GM19099 (cell line): Measurements from ENCODE around the gene FAM120A.

Experiments
- POLR2A ChIP-seq: IDR thresholded peaks from 3 replicates; pipeline ENCODE4 v1.6.1; 2011; ENCODE audit warnings: low read depth; ENCODE audit not compliant: insufficient read length; ENCODE audit errors: extremely low read depth

FAM120A gene

DNA sequence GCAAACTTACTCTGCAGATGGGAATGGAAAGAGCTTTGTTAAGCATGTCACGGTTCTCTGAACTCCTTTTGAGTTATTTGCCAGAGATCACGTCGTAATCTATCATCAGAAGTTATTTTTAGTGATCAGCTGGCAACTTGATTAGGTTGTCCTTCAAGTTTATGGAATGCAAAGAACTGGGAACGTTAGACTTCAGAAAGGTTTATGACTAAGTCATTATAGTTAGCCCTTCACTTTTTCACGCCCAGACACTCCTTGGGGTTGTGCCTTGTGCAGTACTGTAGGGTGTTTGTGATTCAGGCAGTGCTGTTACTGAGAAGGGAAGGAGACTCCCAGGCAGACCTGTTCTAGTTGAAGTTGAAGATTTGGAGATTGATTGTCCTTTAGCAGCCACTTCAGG lies 98.1 kb downstream of the FAM120A start:
- TF ChIP-seq POLR2A: no peak

DNA sequence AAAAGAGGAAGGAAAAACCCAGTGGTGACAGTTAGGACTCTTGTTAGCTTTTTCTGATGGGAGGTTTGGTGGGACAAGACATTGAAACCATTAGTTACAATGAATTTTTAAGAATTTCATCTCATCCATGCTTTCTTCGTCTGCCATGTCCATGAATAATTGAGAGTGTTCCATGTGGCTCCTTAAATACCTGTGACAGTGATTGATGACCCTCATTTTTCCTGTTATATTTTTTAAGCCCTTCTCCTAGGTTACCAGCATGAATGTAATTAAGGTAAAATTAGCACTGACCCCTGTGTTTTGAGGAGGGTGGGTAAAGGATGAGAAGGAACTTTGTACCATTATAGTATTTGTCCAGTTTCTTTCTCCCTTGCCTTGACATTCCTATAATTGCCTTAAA lies 101.4 kb downstream of the FAM120A start:
- TF ChIP-seq POLR2A: no peak

DNA sequence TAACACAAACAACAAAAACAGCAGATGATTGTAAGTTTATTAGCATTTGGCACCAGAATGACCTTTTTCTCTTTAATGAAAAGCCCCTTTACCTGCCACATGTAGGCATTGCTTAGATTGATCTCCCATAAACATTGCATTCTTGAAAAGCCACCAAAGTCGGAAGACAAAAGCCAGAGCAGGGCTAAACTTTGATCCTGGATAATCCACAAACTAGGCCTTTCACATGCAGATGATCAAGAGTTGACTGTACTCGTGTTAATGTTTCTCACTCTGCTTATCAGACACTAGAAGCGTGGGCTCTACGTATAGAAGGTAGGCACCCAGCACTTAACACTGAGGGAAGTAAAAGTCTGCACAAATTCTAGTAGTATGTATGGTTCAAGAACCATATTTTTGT lies 103.9 kb downstream of the FAM120A start:
- TF ChIP-seq POLR2A: no peak

DNA sequence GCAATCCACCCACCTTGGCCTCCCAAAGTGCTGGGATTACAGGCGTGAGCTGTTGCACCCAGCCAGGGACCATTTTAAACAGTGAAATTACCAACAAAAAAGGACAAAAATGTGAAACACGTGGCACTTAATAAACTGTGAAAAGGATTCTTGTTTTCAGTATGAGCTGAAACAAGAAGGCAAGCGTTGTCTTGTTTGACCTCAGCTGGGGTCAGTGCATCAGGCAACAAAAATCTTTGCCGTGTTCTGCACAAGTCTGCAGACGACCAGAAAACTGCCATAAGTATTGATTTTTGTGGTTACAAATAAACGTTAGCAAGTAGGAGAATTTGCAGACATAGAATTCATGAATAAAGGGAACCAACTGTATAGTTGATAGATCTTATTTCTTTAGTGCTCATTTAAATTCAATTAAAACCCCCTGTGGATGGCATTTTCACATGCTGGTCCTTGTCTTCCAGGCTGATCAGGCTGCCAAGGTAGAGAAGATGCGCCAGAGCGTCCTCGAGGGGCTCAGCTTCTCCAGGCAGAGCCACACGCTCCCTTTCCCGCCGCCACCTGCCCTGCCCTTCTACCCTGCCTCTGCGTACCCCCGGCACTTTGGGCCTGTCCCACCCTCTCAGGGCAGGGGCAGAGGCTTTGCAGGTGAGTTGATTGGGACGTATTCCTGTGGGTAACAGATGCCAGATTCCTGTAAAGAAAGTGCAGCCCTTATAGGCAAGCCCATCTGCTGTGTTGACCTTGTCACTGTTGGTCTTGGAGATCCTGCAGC lies 106.1 kb downstream of the FAM120A start:
- TF ChIP-seq POLR2A: no peak

DNA sequence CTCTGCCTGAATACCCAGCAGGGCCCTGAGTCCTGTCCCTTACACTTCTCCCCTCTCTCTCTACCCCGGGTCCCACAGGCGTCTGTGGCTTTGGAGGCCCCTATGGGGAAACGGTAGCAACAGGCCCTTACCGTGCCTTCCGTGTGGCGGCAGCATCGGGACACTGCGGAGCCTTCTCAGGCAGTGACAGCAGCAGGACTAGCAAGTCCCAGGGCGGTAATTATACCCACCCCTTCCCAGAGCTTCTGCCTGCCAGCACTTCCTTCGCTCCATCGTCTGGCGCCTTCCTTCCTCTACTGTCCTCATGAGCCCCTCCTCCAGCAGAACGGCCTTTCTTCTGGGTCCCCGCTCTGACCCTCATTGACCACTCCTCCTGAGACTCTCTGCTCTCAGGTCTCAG lies 107.0 kb downstream of the FAM120A start:
- no peak for TF ChIP-seq POLR2A

DNA sequence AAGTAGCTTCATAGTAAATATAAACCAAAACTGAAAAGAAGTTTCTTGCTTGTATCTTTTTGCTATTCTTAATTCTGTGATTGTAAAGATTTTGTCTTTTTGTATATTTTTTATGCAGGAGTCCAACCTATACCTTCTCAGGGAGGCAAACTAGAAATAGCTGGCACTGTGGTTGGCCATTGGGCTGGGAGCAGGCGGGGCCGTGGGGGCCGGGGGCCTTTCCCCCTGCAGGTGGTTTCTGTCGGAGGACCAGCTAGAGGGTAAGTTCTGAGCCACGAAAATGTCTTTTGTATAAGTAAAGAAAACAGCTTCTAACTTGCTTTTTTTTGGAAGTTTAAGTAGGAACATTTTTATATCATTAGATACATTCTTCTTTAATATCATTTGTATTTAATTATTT lies 109.5 kb downstream of the FAM120A start:
- no peak for TF ChIP-seq POLR2A

GRCh38 chr9:93562157-93562556 lies 110.7 kb downstream of the FAM120A start:
- no peak for TF ChIP-seq POLR2A

- no peak for TF ChIP-seq POLR2A
Measured at GRCh38 chr9:93565089-93565488, 113.6 kb downstream of the FAM120A start.

DNA sequence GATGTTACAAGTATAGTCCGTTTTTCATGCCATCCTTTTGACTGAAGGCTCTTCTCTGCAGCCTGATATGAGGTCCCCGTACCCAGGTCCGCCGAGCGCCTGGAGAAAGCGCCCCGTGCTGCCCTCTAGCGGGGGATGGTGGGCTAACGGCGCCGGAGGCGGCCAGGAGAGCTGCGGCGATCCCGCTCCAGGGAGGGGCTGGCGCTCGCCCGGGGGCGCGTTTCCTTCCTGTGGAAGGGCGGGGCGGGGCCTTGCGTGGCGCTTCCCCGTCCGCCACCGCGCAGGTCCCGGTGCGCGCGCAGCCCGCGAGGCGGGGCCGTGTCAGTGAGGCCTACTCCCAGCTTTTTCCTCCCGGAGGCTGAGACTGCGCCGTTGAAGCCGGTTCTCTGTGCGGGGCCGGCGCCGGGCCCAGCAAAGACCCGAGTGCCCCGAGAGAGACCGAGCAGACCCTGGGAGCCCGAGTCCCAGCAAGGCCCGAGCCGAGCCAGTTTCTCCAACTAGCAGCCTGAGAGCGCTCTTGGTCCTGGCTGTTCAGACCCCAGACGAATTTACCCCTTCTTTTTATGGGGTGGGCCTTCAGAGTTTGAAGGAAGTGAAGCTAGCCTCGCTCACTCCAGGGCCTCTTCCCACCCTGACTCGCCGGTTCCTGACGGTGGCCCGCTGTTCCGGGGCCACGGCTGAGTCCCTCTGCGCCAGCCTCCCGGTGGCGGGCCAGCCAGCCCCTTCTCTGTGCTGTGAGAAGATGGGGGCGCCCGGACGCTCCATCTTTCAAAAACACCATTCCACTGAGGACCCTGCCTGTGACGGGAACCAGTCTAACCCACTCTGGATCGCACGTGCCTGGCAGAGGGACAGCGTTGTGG lies 115.2 kb downstream of the FAM120A start:
- TF ChIP-seq POLR2A: peak; percentile 95

GRCh38 chr9:93567271-93567959 lies 115.9 kb downstream of the FAM120A start:
- TF ChIP-seq POLR2A: no peak

DNA sequence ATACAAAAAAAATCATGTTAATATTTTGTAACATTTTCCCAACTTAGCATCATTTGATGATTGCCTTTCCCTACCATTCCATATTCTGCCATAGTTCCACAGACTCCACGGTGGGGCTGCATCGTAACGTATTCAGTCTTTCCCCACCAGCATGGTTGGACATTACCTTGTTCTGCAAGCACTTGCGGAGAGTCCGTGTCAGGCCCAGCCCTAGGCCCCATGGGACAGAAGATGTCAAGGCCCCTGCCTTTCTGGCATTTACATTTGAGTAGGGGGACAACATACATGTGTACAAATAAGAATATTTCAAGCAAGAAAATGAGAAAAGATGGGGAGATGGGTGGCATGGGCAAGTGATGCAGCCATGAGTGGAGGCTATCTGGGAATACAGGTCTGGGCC lies 116.7 kb downstream of the FAM120A start:
- TF ChIP-seq POLR2A: no peak

GRCh38 chr9:93569621-93570174 lies 118.2 kb downstream of the FAM120A start:
- TF ChIP-seq POLR2A: no peak

DNA sequence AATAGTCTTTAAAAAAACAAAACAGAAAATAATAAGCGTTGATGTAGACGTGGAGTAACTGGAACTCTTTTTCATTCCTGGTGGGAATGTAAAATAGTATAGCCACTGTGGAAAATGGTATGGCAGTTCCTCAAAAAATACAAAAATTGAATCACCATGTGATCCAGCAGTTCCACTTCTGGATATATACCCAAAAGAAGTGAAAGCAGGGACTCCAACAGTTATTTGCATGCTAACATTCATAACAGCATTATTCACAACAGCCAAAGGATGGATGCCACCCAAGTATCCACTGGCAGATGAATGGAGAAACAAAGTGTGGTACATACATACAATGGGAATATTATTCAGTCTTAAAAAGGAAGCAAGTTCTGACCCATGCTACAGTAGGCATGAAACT lies 120.7 kb downstream of the FAM120A start:
- no peak for TF ChIP-seq POLR2A

DNA sequence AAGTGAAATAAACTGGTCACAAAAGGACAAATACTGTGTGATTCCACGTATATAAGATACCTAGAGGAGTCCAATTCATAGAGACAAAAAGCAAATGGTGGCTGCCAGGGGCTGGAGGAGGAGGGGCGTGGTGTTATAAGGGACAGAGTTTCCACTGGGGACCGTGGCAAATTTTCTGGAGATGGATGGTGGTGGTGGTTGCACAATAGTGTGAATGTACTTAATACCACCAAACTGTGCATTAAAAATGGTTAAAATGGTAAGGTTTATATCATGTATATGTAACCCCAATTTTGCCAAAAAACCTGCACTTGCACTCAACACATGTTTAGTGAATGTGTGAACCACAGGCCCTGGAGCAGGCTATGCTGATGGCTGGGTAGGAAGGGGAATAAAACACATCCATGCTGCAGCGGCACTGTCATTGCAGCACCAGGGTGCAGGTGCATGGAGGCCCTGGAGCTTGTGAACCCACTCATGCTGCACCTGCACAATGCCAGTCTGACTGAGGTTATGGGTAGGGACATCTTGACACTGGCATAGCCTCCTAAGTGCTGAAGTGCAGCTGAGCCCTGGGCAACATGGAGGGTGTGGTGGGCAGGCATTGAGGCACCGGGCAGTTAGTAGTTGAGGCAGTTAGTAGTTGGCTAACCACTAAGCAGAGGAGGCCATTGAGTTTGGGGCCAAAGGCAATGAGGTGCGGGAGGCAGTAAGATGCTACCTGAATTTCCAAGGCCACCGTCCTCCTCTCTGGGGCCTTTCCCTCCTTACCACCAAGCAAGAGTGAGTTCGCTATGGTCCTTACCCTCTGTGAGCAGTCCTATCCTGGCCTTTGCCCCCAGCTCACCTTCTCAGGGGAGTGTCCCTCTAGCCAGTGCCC lies 121.4 kb downstream of the FAM120A start:
- no peak for TF ChIP-seq POLR2A
